K562 (cell line): ENCODE results near the gene TMEM123. TPM values are rescaled to one million over a fixed set of nuclear protein-coding genes. Genes with fewer than 3 reads are reported as not detected.

ENCODE experiments used
- ATAC-seq: fragments of 200-7000 bp; cut with Tn5 transposase; 3 replicates; pipeline ENCODE4 v1.9.1; 2020; ENCODE audit warnings: moderate library complexity
- BruUV-seq: library from RNA; stranded (reverse); fragments of 400-500 nt; replicated peaks from 2 replicates; lab custom pipeline; 2021; lab: Mats Ljungman, UMichigan
- CTCF ChIA-PET: fragments of 300-600 bp; formaldehyde crosslinking; extraction: SDS; loops from one replicate; lab custom pipeline; 2021; ENCODE audit warnings: low intra/inter-chr PET ratio; lab: Yijun Ruan, JAX
- POLR2A ChIA-PET: fragments of 300-600, 350-650 bp; sonication (Branson Sonifier 250); formaldehyde crosslinking; extraction: SDS; loops from one replicate; lab custom pipeline; 2021; ENCODE audit warnings: antibody characterized with exemption, inconsistent platforms; lab: Yijun Ruan, JAX
- DNase-seq, 4 experiments: peaks; one replicate each; pipeline versions ENCODE4 v3.0.0 to v3.0.0-alpha.2; 2011 to 2018; ENCODE audit warnings: low spot score in 3 of 4, mixed read lengths in 3 of 4; ENCODE audit errors: extremely low read depth in 1 of 4
- FAIRE-seq: peaks from 2 replicates; lab custom pipeline; 2011; peaks lifted over from hg19 to GRCh38; lab: Jason Lieb, UNC
- H2AFZ ChIP-seq: 2 replicates; pipeline ENCODE4 v1.6.0; 2011; ENCODE audit warnings: low read depth, low read length, control low read depth, inconsistent platforms
- H3K27ac ChIP-seq: fragments of 200-600 bp; 3 replicates; pipeline ENCODE4 v1.8.0; 2011; ENCODE audit warnings: low read depth, mild to moderate bottlenecking, control low read depth, inconsistent platforms, low read length, moderate library complexity, mixed read lengths; ENCODE audit errors: extremely low read depth
- H3K27me3 ChIP-seq, 2 experiments: fragments of 300-600 bp in 1 of 2; 2 replicates in 1 of 2; 3 replicates in 1 of 2; pipeline versions ENCODE4 v1.6.0 to v1.8.0; 2011; ENCODE audit warnings: inconsistent platforms in 2 of 2, low read length in 2 of 2, mild to moderate bottlenecking in 1 of 2, mixed read lengths in 1 of 2, moderate library complexity in 1 of 2; ENCODE audit not compliant: control insufficient read depth in 2 of 2, insufficient read depth in 2 of 2
- H3K36me3 ChIP-seq: fragments of 300-600 bp; 3 replicates; pipeline ENCODE4 v1.8.0; 2011; ENCODE audit warnings: mild to moderate bottlenecking, low read length, inconsistent platforms; ENCODE audit not compliant: control insufficient read depth, insufficient read depth
- H3K4me1 ChIP-seq, 2 experiments: fragments of 200-600 bp in 1 of 2; replicated peaks in 1 of 2; 2 replicates in 1 of 2; 3 replicates in 1 of 2; pipeline versions ENCODE4 v1.5.1 to v1.8.0; 2011; ENCODE audit warnings: inconsistent platforms in 2 of 2, low read length in 2 of 2, mild to moderate bottlenecking in 1 of 2, mixed read lengths in 1 of 2, moderate library complexity in 1 of 2; ENCODE audit not compliant: control insufficient read depth in 2 of 2, insufficient read depth in 2 of 2
- H3K4me2 ChIP-seq: 2 replicates; pipeline ENCODE4 v1.6.1; 2011; ENCODE audit warnings: low read length, control low read depth, inconsistent platforms, mixed read lengths; ENCODE audit not compliant: insufficient read depth
- H3K4me3 ChIP-seq: fragments of 200-600 bp; sonication (generic), shearing (Covaris generic); 2 replicates; pipeline ENCODE4 v1.5.1; 2016; ENCODE audit warnings: control low read depth, inconsistent platforms
- H3K79me2 ChIP-seq: fragments of 200-600 bp; 3 replicates; pipeline ENCODE4 v1.8.0; 2011; ENCODE audit warnings: low read length, inconsistent platforms; ENCODE audit not compliant: control insufficient read depth, insufficient read depth
- H3K9ac ChIP-seq, 2 experiments: 2 replicates each; pipeline versions ENCODE4 v1.6.0 to v1.6.1; 2011; ENCODE audit warnings: low read depth in 2 of 2, low read length in 2 of 2, control low read depth in 1 of 2, inconsistent platforms in 1 of 2, mild to moderate bottlenecking in 1 of 2, mixed read lengths in 1 of 2; ENCODE audit not compliant: insufficient read depth in 1 of 2
- H3K9me1 ChIP-seq: one replicate; pipeline ENCODE4 v1.6.0; 2011; ENCODE audit warnings: inconsistent platforms, mild to moderate bottlenecking, low read length, moderate library complexity; ENCODE audit not compliant: control insufficient read depth, insufficient read depth
- H3K9me3 ChIP-seq: replicated peaks from 2 replicates; pipeline ENCODE4 v1.5.1; 2011; ENCODE audit warnings: low read depth, low read length, inconsistent platforms; ENCODE audit not compliant: control insufficient read depth, insufficient read depth
- H4K20me1 ChIP-seq: replicated peaks from 2 replicates; pipeline ENCODE4 v1.6.1; 2011; ENCODE audit warnings: low read length, inconsistent platforms, mixed read lengths; ENCODE audit not compliant: control insufficient read depth, insufficient read depth
- CBX3 ChIP-seq, 2 experiments: IDR thresholded peaks; 1 replicate in 1 of 2; 2 replicates in 1 of 2; pipeline ENCODE4 v1.6.1; 2012; ENCODE audit warnings: inconsistent platforms in 2 of 2, low read length in 2 of 2, borderline replicate concordance in 1 of 2, control low read depth in 1 of 2
- JUNB ChIP-seq: fragments of 450-650 bp; formaldehyde crosslinking; conservative IDR thresholded peaks from 2 replicates; pipeline ENCODE4 v1.4.0; 2020; ENCODE audit warnings: mild to moderate bottlenecking
- OTX1 ChIP-seq: fragments of 450-650 bp; formaldehyde crosslinking; IDR thresholded peaks from 2 replicates; pipeline ENCODE4 v1.4.0; 2022; ENCODE audit warnings: mild to moderate bottlenecking
- PKNOX1 ChIP-seq: fragments of 450-650 bp; IDR thresholded peaks from 2 replicates; pipeline ENCODE4 v1.6.1; 2016
- SREBF1 ChIP-seq: fragments of 150-350 bp; IDR thresholded peaks from 2 replicates; pipeline ENCODE4 v1.6.1; 2014; ENCODE audit warnings: antibody characterized with exemption, low read depth, low read length, borderline replicate concordance
- TCF7 ChIP-seq: sonication (generic); IDR thresholded peaks from 2 replicates; pipeline ENCODE4 v1.6.1; 2016; ENCODE audit warnings: antibody characterized with exemption, borderline replicate concordance
- WGBS: fragments of 100-300 bp; shearing (Covaris generic); methylation state at CpG from one replicate; pipeline ENCODE4 v1.1.6; 2016; ENCODE audit warnings: low coverage, mixed read lengths; ENCODE audit not compliant: insufficient coverage; ENCODE audit errors: missing lambda C conversion rate; 5-methylcytosine and 5-hydroxymethylcytosine counted together
- in situ Hi-C: fragments of 300-500 bp; cut with MboI; formaldehyde crosslinking; loops from 4 replicates; pipeline ENCODE4 v1.15.0; 2018; ENCODE audit warnings: inconsistent platforms, mixed read lengths
- intact Hi-C: fragments of 100-400 bp; cut with micrococcal nuclease; formaldehyde crosslinking; loops from 2 replicates; pipeline ENCODE4 v1.14.2; 2022
- polyA plus RNA-seq, 8 experiments: library from polyadenylated mRNA; depleted of rRNA in 4 of 8; stranded (reverse) in 5 of 8; unstranded in 3 of 8; fragments of >200 nt; fragmentation: Nextera tagmentation in 2 of 8; fragmentation: Illumina TruSeq in 1 of 8; extraction: Ambion mirVana in 2 of 8; extraction: Trizol in 1 of 8; gene quantifications; 2 replicates each; pipeline versions ENCODE4 v1.2.1 to v1.2.3, GENCODE V29; 2011 to 2014; ENCODE audit warnings: inconsistent platforms in 1 of 8, missing spikeins in 1 of 8
- total RNA-seq, 7 experiments: library from RNA; depleted of rRNA in 6 of 7; stranded (reverse); fragments of >200 nt in 6 of 7; fragmentation: Illumina TruSeq in 2 of 7; extraction: Trizol in 2 of 7; gene quantifications; 2 replicates each; pipeline versions ENCODE4 v1.2.1 to v1.2.3, GENCODE V29; 2011 to 2021; ENCODE audit warnings: low replicate concordance in 1 of 7

Gene TMEM123
- total and polyA plus RNA-seq, 9 of the 15 experiments (the other 6 are each of a cell fraction or from before 2014, with no cell fraction given) = 19.8 to 344 (median 82.4) TPM

DNA sequence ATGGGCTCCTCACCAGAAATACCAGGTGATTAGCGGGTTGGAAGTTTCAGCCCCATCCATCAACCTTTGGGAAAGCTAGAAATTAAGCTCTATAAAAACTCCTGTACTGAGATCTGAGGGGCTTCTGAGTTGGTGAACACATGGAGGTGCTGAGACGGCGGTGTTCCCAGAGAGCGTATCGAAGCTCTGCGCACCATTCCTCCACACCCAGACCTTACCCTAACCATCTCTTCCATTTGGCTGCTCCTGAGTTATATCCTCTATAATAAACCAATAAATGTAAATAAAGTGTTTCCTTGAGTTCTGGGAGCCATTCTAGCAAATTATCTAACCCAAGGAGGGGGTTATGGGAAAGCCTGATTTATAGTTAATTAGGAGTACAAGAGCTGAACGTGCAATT is 41.4 kb downstream of the TMEM123 start (continued):
- TF ChIP-seq CBX3 (IDR thresholded peaks at IDR 0.05; ENCODE audit: borderline replicate concordance in 1 of 2, low read length in 2 of 2) (no peak), TCF7 (no peak), SREBF1 (no peak), JUNB (CRISPR knock-in tag) (no peak)

DNA sequence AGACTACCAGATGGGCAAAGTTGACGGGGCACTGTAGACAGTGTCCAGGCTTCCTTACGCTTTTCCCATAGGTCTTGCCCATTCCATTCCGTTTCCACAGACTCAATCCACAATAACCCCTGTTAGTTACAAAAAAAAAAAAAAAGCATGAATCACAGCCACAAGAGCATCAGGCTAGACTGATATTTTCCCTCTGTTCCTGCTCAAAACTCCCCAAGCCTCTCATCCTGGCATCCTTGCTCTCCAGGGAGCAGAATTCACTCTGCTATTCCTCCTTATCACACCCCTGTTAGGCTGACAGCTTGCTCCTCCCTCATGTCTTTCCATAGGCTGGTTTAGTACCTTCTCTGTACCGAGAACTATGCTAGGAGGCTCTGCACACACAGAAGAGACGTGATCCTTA is 42.2 kb downstream of the TMEM123 start:
- BruUV-seq = no TSS peak
- WGBS = 61% methylated on average over 5 of the region's 5 CpGs

More for the DNA sequence above, 42.2 kb downstream of the TMEM123 start:
- no peaks in the 10 kb centered on the region for H3K27me3 ChIP-seq
- no peak overlapping the region for H3K4me2 ChIP-seq
- intact Hi-C loops = no loop called here
- in situ Hi-C loops = no loop called here
- H3K4me3 ChIP-seq = no peak overlapping the region
- H4K20me1 ChIP-seq = no peaks in the 10 kb centered on the region
- H3K9me3 ChIP-seq = no peaks in the 10 kb centered on the region
- POLR2A ChIA-PET = interaction anchor here (1.9 kb wide), 1 partner anchor 13 kb away, joined by 5 read pairs; no protein-coding TSS in a partner anchor
- peak; percentile 74 for ATAC-seq
- CTCF ChIA-PET = no interaction called here
- H3K4me1 ChIP-seq = peaks cover 0 to 6% of the 10 kb centered on the region in 2 experiments; a peak in 1 of 5 replicates
- no peak overlapping the region for H3K27ac ChIP-seq
- no peak for FAIRE-seq
- H2AFZ ChIP-seq = no peak overlapping the region
- H3K79me2 ChIP-seq = peaks cover 52% of the 10 kb centered on the region
- H3K9me1 ChIP-seq = no peaks in the 10 kb centered on the region
- no peak overlapping the region; a peak in 1 of 4 replicates for H3K9ac ChIP-seq
- peak in 2 of 4 experiments; percentile 20 to 25 for DNase-seq
- H3K36me3 ChIP-seq = peaks cover 9% of the 10 kb centered on the region; the same call in 2 of the 3 replicates
- TF ChIP-seq OTX1 (CRISPR knock-in tag) = no peak
- 0 out of 2 replicates have a peak, but pooled peaks have one; percentile 27 for TF ChIP-seq PKNOX1
